AG04449 (cell line): ENCODE results near the gene LRRC8D.
A peak's percentile ranks its signal among the peaks of the same experiment; 100 is the strongest.

Source experiments
- CTCF ChIA-PET: fragments of 350-600 bp; formaldehyde crosslinking; extraction: SDS; loops from one replicate; lab custom pipeline; 2021; ENCODE audit warnings: antibody characterized with exemption; lab: Yijun Ruan, JAX
- POLR2A ChIA-PET: fragments of 400-600, 350-600 bp; formaldehyde crosslinking; extraction: SDS; loops from one replicate; lab custom pipeline; 2020; ENCODE audit warnings: antibody characterized with exemption, inconsistent platforms; lab: Yijun Ruan, JAX
- DNase-seq: peaks from one replicate; pipeline ENCODE4 v3.0.0-alpha.2; 2010; ENCODE audit warnings: low read depth, low spot score
- H3K4me3 ChIP-seq: 2 replicates; pipeline ENCODE4 v1.5.1; 2011; ENCODE audit warnings: low read depth, mild to moderate bottlenecking, control low read depth, low read length
- CTCF ChIP-seq: IDR thresholded peaks from one replicate; pipeline ENCODE4 v1.5.1; 2011; ENCODE audit warnings: mild to moderate bottlenecking, moderate library complexity, low read length, control low read depth, inconsistent platforms; ENCODE audit not compliant: insufficient read depth; ENCODE audit errors: missing control alignments

Gene LRRC8D

GRCh38 chr1:89907727-89908212, 86.9 kb downstream of the LRRC8D start:
- ChIA-PET CTCF (no interaction called here), POLR2A (no interaction called here)
- H3K4me3 ChIP-seq, result no peak overlapping the region
- no peak for DNase-seq
- no peak for TF ChIP-seq CTCF

- POLR2A ChIA-PET, result no interaction called here
- no peak for DNase-seq
- CTCF ChIA-PET, result no interaction called here
- no peak for TF ChIP-seq CTCF
- H3K4me3 ChIP-seq, result no peak overlapping the region
Observed at GRCh38 chr1:89908273-89908671, 87.4 kb downstream of the LRRC8D start.

- ChIA-PET CTCF (interaction anchor here (2.3 kb wide), 1 partner anchor 66 kb away, joined by 6 read pairs; no protein-coding TSS in a partner anchor), POLR2A (interaction anchor here (0.9 kb wide), 1 partner anchor 45 kb away, joined by 4 read pairs; no protein-coding TSS in a partner anchor)
- peak; percentile 70 for DNase-seq
Observed at GRCh38 chr1:89908672-89909436, 88.0 kb downstream of the LRRC8D start.

GRCh38 chr1:89910268-89910667, 89.4 kb downstream of the LRRC8D start:
- no peak for TF ChIP-seq CTCF
- POLR2A ChIA-PET, result interaction anchor here (0.7 to 1.5 kb wide), 2 partner anchors 9 to 67 kb away, joined by 3 to 4 read pairs; no protein-coding TSS in a partner anchor
- H3K4me3 ChIP-seq, result no peak overlapping the region
- DNase-seq, result no peak
- CTCF ChIA-PET, result interaction anchor here (2.3 kb wide), 1 partner anchor 67 kb away, joined by 6 read pairs; no protein-coding TSS in a partner anchor

More at GRCh38 chr1:89908672-89909436, 88.0 kb downstream of the LRRC8D start:
- H3K4me3 ChIP-seq, result no peak overlapping the region
- TF ChIP-seq CTCF, result no peak

- peak; percentile 67 for DNase-seq
- no peak overlapping the region for H3K4me3 ChIP-seq
- no peak for TF ChIP-seq CTCF
- ChIA-PET POLR2A (interaction anchor here (0.7 to 1.5 kb wide), 3 partner anchors 9 to 67 kb away, joined by 3 to 4 read pairs (median 3); no protein-coding TSS in a partner anchor), CTCF (interaction anchor here (2.3 kb wide), 1 partner anchor 67 kb away, joined by 6 read pairs; no protein-coding TSS in a partner anchor)
Observed at GRCh38 chr1:89910780-89911179, 89.9 kb downstream of the LRRC8D start.

- no peak for TF ChIP-seq CTCF
- CTCF ChIA-PET, result no interaction called here
- POLR2A ChIA-PET, result interaction anchor here (0.7 to 1.5 kb wide), 2 partner anchors 41 to 68 kb away, joined by 3 to 4 read pairs; no protein-coding TSS in a partner anchor
- DNase-seq, result no peak
- no peak overlapping the region for H3K4me3 ChIP-seq
Observed at GRCh38 chr1:89911191-89911991, 90.6 kb downstream of the LRRC8D start.
